ENCODE data around the gene TBX4.

TBX4 gene

DNA sequence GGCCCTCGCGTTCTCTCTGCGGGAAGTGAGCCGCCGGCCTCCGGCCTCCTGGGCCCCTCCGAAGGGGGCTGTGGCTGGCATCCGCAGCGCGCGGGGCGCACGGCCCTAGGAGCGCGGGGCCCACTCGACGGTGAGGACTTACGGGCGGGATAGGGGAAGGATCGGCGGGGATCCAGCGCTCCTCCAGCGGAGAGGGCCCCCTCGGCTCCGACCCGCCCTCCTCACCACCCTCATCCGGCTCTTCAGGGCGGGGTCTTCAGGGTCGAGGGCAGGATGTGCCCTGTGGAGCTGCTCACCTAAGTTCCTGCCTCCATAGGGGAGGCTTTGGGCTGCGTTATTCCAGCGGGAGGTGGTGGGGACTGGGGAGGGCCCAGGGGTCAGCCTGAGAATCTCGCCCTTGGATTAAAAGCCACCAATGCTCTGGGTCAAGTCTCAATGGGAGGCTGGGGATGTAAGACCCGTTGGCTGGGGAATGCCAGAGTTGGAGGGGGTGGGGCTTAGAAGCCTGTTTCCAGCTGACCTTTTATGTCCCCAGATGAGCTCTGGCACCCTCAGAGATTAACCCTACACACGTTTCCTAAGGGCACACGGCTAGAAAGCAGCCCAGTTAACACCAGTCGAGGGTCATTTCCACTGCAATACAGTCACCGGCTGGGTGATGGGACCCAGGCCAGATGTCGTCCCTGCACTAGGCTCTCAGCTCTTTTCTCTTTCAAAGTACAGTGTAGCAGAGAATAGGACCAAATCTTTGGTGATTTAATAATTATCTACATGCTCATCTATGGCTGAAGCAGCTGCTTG, 39.2 kb upstream of the TBX4 start:
- no peak for DNase-seq (ENCODE audit: low spot score)

DNA sequence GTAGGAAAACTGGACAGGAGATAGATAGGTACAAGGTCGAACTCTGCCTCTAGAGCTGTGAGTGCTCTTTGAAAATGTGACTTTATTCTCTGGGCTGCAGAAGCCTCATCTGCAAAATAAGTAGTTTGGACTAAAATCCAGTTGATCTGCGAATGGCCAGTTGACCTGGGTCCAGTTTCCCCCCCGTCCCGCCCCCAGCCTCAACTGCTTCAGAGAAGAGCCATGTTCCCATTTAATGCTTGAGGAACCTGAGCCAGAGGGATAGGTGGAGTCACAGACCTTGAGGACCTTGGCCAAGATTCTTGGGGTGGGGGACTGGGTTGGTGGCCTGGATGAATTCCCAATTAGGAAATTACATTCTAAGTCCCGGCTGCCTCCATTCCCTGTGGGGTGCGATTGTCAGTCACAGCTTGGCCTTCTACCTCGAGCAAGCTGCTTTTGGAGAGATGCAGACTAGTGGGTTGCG, 38.5 kb upstream of the TBX4 start:
- DNase-seq (ENCODE audit: low spot score): no peak

DNA sequence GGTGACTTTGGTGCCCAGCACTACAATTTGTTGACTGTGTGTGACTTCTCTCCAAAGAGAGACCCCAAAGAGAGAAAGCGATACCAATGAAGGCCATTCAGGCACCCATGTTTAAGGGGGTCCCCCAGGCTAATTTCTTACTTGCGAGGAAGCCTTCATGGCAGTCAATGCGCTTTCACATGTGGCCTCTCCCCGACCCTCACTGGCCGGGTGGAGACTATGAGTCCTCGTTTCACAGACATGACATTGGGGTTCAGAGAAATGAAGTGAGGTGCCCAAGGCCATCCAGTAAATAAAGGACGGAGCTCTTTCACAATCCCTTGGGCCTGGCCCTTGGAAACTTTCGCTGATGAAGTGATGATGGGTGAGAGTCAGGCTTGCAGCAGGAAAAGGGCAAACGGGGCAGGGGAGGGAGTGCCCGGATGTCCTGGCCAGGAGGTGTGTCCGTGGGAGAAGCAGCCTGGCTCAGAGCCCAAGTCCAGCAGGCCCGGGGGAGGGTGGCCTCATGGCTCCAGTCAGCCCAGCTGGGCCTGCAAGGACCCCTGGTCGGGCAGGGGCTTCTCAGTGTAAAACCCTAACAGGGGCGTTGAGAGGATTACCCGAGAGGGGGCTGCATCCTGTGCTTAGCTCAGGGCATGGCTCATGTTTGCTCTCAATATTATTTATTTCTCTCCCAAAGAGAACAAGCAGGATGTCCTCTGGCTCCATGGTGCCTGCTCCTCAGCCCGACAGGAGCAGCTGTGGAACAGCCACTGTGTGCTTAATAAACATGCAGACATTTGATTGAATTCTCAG, 37.9 kb upstream of the TBX4 start:
- no peak for DNase-seq (ENCODE audit: low spot score)

DNA sequence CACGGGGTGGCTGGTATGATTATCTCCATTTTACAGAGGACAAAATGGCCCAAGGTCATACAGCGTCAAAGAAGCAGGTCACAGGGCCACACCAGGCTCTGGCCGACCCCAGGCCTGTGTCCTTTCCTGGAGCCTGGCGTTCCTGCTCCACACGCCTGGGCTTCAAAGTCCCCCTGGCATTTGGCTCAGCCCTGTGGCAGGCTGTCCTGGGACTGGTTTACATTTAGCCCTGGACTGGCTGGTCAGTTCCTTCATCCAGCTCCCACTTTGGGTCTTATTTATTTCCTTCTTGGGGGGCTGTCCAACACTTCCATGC, 37.3 kb upstream of the TBX4 start:
- DNase-seq (ENCODE audit: low spot score): no peak

DNA sequence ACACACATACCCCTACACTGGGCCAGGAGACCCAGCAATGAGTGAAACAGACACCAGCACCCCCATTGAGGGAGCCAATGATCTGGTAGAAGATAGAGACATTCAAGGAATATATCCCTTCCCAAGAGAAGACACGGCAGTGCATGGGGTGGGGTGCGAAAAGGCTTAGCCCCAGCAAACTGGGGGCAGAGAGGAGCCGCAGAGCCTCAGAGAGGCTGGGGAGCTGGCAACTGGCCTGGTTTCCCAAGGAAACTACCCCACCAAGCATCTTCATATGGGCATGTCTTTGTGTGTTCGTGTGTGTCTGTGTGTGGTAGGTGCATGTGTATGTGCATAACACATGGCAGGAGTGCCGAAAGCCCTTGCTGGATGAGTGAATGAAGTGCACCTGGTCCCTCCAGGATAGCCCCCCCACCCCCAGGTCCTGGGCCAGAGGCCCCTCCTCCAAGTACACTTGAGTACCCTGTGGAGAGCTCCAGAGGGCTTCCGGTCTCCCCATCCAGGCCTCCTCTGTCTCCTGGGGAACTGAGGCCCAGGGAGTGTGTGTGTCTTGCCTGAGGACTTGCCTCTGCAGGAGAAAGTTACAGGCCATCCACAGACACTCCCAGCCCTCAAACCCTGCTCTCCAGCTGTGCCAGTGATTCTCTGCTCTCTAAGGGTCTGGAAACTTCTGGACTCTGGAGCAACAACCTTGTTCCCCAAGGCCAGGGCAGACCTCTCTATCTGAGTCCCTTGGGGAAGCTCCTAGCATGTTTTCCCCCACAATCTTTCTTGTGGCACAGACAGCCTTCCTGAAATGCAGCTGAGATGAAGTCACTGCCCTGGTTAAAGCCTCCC, 36.6 kb upstream of the TBX4 start:
- no peak for DNase-seq (ENCODE audit: low spot score)

DNA sequence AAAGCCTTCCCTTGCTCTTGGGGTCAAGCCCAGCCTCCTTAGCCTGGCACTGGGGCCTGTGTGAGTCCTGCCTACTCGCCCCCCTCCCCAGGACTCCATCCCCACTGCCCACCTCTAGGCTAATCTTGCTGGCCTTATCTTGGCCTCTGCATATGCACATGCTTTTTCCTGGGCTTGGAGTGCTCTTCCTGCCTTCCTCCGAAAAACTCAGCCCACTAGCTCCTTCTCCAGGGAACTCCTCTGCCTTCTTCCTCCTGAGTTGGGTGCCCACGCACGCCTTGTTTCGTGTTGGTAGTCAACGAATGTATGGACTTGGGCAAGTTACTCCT, 36.0 kb upstream of the TBX4 start:
- no peak for DNase-seq (ENCODE audit: low spot score)

DNA sequence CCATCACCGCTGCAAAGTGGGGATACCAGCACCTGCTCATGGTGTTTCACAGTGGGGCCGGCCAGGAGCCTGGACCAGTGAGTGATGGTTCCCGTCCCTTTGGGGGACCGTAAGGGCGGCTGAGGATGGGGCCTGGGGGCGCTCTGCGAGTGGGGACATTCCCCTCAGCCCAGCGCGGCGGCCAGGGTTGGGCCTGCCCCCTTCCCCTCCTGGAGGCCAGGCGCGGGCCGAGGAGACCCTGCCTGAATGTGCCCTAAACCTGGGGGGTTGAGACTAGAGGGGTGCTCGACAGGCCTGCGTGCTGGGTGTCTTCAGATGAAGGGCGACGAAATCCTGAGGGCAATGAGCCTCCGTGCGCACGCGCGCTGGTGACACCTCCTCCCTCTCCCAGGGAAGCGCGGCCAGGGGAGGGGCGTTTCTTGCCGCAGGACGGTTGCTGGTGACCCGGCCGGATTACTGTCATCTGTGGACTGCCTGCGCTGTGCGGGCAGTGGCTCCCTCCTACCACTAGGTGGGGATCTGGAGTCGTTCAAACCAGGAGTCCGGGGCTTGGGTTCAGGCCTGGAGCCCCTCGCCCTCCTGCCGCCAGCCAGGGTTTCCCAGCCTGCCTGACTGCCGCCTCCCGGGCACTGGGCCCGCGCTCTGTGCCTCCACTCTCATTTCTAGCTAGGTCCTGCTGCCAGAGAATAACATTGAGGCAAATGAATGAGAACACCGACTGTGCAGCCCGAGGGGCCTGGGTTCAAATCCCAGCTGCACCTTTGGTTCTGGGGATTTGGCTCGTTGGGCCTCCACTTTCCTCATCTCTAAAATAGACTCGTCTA, 35.5 kb upstream of the TBX4 start:
- DNase-seq (ENCODE audit: low spot score): peak; percentile 41

DNA sequence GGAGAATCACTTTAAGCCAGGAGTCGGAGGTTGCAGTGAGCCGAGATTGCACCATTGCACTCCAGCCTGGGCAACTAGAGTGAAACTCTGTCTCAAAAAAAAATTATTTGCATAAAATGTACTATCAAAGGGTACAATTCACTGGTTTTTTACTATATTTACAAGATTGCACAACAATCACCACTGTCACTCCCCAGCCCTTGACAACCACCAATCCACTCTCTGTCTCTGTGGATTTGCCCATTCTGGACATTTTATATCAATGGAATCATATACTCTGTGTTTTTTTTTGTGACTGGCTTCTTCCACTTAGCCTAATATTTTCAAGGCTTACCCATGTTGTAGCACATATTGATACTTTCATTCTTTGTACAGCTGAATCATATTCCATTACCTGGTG, 33.8 kb upstream of the TBX4 start:
- no peak for DNase-seq (ENCODE audit: low spot score)

DNA sequence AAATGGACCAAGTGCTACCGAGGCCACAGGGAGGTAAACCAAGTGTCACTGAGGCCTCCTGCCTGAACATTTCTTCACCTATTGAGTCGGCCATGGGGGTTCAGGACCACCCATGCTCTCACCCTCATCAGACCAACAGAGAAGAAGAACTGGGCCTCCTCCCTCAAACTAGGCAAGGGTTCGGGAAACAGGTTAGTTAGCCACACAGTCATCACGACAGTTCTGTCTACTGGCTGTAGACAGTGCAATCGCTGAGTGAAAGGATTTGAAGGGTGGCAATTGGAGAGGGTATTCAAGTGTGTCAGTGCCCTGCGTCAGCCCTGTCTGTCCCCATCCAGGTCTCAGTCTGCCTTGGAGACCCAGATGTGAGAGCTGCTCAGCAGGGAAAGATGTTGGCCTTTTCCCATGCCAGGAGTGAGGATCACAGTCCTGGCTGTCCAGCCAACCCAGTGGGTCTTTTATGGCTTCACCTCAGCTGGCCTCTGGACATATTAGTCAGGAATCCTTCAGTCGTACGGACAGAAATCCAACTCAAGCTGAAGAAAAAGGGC, 32.7 kb upstream of the TBX4 start:
- DNase-seq (ENCODE audit: low spot score): no peak

DNA sequence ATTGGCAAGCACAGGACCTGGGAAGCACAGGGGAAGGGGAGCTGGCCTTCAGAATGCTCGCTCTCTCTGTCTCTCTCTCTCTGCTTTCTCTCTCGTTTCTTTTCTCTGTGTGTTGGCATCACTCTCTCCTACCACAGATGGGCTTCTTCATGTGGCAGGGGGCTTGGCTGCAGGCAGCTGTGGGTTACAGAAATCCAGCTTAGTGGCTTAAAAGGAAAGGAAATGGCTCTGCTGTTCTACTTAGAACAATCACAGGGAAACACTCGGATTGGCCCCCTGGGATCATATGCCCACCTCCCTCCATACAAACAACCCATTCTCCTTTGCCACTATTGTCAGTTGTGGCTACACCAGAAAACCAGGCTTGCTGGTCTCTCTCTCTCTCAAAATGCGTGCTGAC, 32.2 kb upstream of the TBX4 start:
- no peak for DNase-seq (ENCODE audit: low spot score)

DNA sequence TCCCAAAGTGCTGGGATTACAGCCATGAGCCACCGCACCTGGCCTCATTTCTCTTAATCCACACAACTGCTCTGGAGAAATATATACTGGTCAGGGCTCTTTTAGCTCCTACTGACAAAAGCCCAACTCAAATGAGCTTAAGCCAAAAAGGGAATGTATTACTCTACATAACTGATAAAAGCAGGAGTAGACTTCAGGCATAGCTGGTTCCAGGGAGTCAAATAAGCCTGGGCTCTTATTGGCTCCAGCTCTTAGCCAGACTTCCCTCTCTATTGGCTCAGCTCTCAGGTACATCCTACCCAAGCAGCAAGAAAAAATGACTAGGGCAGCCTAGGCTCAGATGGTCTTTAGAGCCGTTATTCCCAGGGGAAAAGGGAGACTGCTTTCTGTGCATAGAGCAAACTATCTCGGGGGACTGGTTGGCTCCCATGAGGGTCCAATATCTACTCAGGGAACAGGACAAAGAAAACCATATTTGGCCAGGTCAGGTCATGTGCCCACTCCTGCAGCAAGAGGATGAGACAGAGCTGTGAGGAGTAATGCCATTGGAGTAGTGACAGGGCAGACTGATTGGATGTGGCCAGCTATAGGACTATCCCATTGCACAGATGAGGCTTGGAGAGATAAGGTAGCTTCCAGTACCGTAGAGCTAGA, 31.4 kb upstream of the TBX4 start:
- DNase-seq (ENCODE audit: low spot score): no peak

DNA sequence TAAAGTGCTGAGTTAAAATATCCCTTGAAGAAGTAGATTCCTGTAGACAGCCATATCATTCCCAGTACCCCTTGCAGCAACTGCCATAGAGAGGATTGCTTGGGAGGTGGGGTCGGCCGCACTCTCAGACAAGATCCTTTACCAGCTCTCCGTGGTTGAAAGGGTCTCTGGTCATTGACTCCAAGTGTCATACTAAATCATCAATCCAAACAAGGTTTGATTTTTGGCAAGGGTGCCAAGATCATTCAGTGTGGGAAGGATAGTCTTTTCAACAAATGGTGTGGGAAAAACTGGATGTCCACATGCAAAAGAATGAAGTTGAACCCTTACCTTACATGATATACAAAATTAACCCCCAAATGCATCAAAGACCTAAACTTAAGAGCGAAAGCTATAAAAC, 30.8 kb upstream of the TBX4 start:
- DNase-seq (ENCODE audit: low spot score): no peak

DNA sequence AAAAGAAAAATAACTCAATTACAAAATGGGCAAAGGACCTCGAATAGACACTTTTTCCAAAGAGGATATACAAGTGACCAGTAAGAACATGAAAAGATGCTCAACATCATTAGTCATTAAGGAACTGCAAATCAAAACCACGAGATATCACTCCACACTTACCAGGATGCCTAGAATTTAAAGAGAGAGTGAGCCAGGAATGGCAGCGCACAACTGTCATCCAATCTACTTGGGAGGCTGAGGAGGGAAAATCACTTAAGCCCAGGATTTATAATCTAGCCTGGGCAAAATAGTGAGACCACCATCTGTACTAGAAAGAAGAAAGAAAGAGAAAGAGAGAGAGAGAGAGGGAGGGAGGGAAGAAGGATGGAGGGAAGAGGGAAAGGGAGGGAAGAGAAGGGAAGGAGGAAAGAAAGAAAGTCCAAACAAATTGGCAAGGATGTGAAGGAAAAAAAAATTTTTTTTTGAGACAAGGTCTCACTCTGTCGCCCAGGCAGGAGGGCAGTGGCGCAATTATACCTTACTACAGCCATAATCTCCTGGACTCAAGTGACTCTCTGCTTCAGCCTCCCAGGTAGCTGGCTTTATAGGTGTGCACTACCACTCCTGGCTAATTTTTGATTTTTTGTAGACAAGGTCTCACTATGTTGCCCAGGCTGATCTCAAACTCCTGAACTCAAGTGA, 30.0 kb upstream of the TBX4 start:
- DNase-seq (ENCODE audit: low spot score): no peak

DNA sequence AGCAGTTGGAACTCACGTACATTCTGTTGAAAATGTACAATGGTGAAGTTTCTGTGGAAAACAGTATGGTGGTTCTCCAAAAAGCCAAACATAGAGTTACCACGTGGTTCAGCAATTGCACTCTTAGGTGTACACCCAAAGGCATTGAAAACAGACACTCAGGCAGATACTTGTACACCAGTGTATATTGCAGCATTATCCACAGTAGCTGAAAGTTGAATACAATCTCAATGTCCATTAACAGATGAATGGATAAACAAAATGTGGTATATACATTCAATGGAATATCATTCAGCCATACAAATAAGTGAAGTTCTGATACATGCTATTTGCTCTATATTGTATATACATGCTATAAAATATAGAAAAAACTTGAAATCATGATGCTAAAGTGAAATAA, 29.4 kb upstream of the TBX4 start:
- DNase-seq (ENCODE audit: low spot score): no peak

DNA sequence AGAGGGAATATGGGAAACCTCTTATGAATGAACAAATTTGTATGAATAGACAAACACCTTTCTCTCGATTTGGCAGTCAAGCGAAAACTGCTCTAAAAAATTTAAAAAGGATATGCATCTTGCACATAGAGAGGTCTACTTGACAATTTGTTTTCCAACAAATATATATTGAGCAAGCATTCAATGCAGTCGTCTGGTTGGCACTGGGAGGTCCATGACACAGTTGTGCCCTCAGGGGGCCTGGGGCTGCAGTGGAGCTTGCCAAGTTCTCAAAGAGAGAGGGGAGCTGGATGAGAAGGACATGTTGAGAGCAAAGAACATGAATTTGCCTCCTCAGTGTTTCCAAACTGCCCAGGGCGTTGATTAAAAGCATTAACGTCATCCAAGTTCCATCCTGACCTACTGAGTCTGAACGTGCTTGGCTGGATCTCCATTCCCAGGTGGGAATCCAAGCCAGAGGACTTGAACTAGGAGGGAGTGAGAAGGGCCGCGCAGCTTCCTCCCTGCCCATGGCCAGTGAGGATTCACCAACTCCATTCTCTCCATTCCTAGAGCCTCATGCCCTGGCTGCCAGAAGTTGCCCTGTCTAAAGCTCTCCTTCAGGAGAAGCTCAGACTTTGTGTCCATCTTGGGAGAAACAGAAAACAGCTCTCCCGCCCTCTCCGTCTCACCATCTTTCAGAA, 28.1 kb upstream of the TBX4 start:
- DNase-seq (ENCODE audit: low spot score): no peak

DNA sequence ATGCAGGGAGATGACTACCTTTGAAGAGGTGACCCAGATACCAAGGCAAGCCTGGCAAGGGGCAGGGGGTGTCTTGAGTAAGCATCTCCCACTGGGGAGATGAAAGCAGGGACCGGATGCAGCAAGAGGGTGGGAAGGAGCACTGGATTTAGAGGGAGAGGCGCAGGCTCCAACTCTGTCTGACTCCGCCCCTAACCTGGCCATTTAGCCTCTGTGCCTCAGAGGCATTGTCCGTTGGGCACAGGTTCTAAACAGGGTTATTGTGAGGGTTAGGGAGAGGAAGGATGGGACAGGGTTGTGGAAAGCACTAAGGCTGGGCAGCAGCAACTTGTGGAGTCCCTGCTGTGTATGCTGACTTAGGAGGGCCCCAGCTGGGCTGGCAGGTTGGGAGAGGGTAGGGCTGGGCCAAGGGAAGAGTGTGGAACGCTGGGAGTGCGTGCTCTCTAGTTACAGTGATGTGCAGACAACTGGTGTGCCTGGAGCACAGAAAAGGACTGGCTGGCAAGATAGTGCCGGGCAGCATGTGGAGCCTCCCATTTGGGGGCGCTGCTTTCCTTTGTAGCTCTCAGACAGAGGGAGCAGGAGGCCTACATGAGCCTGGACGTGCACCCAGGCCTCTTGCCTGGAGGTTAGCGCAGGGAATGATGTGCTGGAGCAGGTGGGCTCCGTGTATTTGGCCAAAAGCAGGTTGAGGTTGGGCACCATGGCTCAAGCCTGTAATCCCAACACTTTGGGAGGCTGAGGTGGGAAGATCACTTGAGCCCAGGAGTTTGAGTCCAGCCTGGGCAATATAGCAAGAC, 26.3 kb upstream of the TBX4 start:
- DNase-seq (ENCODE audit: low spot score): no peak

DNA sequence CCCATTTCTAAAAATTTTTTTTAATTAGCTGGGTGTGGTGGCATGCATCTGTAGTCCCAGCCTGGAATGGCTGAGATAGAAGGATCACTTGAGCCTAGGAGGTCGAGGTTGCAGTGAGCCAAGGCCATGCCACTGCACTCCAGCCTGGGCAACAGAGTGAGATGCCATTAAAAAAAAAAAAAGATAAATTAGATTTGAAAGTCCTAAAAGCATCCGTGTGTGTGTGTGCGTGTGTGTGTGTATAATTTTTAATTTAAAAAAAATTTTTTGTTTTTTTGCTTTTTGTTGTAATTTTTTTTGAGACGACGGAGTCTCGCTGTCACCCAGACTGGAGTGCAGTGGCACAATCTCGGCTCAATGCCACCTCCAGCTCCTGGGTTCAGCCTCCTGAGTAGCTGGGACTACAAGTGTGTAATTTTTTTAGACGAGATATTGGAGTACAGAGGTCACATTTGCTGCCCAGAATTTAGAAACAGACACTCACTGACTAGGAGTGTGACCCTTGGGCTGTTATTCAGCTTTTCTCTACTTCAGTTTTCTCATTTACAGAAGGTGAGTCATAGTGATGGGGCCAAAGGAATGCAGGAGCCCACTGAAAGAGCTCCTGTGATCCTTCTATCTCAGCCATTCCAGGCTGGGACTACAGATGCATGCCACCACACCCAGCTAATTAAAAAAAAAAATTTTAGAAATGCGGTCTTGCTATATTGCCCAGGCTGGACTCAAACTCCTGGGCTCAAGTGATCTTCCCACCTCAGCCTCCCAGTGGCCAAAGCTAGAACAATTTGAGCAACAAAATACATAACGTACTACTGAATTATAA, 25.5 kb upstream of the TBX4 start:
- DNase-seq (ENCODE audit: low spot score): no peak

DNA sequence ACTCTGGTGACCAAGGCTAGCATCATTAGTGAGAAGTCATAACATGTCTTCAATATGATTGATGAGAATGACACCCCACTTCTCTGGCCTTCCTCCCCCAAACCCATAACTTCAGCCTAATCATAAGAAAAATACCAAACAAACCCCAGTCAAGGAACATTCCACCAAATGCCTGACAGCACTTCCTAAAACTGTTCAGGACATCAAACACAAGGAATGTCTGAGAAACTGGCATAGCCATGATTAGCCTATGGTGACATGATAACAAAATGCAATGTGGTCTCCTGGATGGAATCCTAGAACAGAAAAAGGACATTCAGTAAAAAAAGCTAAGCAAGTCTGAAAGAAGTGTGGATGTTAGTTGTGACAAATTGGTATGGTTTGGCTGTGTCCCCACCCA, 24.7 kb upstream of the TBX4 start:
- no peak for DNase-seq (ENCODE audit: low spot score)
